GM12801 (cell line): Measurements from ENCODE around the gene SMG6.

Experiments
- CTCF ChIP-seq: IDR thresholded peaks from one replicate; pipeline ENCODE4 v1.5.1; 2011; ENCODE audit warnings: control low read depth; ENCODE audit not compliant: insufficient read length; ENCODE audit errors: extremely low read depth

The SMG6 gene

GRCh38 chr17:2122641-2123302 is 180.8 kb downstream of the SMG6 start:
- no peak for TF ChIP-seq CTCF

- TF ChIP-seq CTCF: no peak
Measured at GRCh38 chr17:2120586-2121335, 182.8 kb downstream of the SMG6 start.

GRCh38 chr17:2113279-2113622 is 190.3 kb downstream of the SMG6 start:
- no peak for TF ChIP-seq CTCF

GRCh38 chr17:2111691-2112090 is 191.9 kb downstream of the SMG6 start:
- TF ChIP-seq CTCF: no peak

GRCh38 chr17:2110436-2110835 is 193.1 kb downstream of the SMG6 start:
- no peak for TF ChIP-seq CTCF

GRCh38 chr17:2108170-2108569 is 195.4 kb downstream of the SMG6 start:
- TF ChIP-seq CTCF: no peak

- no peak for TF ChIP-seq CTCF
Measured at GRCh38 chr17:2107506-2107905, 196.1 kb downstream of the SMG6 start.
